ENCODE data around the gene FBP2.
"Not testable (repeated sequence)": the region's sequence is repeated elsewhere in the genome, so short reads cannot be mapped to it uniquely, and the experiment has no call there.

FBP2 gene

DNA sequence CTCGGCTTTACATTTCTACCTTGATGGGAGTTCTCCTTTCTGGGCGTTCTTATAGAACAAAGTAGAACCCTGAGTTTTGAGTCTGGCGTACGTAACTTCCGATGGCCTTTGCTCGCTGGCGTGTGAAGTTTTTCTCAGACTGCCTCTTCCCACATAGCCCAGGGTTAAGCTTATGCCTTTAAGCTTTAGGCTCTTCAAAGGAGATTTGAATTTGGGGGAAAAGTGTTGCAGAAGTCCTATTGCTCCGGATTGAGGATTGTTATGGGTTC, 13.7 kb upstream of the FBP2 start:
- FAIRE-seq (no peak), DNase-seq (ENCODE audit: insufficient read length, low spot score) (no peak)
- TF ChIP-seq, protein P1, sequence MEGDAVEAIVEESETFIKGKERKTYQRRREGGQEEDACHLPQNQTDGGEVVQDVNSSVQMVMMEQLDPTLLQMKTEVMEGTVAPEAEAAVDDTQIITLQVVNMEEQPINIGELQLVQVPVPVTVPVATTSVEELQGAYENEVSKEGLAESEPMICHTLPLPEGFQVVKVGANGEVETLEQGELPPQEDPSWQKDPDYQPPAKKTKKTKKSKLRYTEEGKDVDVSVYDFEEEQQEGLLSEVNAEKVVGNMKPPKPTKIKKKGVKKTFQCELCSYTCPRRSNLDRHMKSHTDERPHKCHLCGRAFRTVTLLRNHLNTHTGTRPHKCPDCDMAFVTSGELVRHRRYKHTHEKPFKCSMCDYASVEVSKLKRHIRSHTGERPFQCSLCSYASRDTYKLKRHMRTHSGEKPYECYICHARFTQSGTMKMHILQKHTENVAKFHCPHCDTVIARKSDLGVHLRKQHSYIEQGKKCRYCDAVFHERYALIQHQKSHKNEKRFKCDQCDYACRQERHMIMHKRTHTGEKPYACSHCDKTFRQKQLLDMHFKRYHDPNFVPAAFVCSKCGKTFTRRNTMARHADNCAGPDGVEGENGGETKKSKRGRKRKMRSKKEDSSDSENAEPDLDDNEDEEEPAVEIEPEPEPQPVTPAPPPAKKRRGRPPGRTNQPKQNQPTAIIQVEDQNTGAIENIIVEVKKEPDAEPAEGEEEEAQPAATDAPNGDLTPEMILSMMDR (IDR thresholded peaks at IDR 0.05; ENCODE audit: insufficient read depth, missing control alignments): no peak

DNA sequence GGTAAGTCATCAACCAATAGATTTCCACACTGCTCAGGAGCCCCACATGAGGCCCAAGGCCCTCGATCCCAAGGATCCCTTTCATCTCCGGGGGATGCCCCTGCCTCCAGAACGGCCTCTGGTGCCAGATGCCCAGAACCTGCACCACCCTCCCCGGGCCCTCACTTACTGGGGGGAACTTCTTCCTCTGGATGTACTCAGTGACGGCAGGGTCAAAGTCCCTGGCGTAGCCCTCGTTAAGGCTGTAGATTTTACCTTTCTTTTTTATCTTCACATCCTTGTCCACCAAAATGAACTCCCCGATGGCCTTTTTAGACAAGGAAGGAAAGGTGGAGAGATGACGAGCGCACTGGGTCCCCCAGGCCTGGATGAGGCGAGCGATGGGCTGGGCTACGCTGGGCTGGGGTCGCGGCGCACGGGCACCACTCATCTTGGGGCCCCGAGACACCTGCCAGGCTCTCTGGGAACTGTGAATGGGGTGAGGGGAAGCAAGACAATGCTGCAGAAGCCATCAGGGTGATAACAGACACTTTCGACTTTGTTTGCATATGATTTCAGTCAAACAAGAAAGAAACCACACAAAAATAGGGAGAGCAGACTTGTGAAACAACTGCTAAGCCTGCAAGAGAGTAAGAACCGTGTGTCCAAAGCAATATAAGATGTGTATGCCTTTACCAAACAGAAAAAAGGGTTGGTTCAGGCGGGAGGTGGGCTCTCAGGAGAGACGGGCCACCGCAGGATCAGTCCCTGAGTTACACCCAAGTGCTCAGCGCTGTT, 13.2 kb upstream of the FBP2 start:
- TF ChIP-seq, protein P1 (IDR thresholded peaks at IDR 0.05; ENCODE audit: insufficient read depth, missing control alignments): no peak
- DNase-seq (ENCODE audit: insufficient read length, low spot score) (no peak), FAIRE-seq (no peak)

DNA sequence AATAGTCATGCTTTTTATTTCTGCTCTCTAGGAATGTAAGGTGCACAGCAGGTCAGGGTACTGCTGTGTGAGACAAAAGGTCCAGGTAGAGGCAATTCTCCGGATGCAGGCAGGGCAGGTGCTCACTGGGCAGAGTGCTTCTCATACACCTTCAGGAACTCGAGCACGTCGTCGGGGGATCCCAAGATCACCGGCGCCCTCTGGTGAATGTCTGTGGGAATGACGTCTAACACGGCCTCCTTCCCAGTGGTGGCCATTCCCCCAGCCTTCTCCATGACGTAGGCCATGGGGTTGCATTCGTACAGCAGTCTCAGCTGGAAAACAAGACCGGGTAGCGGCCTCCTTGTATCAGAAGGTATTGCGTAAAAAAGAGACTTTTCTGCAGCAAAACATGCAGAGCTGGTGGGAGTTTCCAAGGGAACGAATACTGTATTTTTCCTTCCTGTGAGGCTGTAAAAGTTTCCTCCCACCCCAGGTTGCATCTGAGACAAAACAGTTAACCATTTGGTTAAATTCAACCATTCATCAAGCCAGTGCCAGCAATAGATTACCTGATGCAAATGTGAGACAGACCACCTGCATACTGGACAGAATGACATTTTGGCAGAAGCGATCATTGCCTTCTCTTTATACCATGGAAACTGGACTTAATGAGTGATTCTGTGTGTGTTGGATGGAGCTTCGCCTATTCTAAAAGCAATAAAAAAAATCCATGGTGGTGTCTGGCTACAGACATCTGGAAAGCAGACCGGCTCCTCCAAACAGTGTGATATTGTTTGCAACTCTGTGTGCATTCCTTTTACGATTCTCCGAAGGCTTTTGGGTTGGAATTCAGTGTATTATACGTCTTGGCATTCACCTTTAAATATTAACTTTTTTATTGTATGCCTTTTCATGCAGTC, 9.9 kb upstream of the FBP2 start:
- DNase-seq (ENCODE audit: insufficient read length, low spot score) (peak; percentile 84), FAIRE-seq (no peak)
- TF ChIP-seq, protein P1 (IDR thresholded peaks at IDR 0.05; ENCODE audit: insufficient read depth, missing control alignments): peak; percentile 72

DNA sequence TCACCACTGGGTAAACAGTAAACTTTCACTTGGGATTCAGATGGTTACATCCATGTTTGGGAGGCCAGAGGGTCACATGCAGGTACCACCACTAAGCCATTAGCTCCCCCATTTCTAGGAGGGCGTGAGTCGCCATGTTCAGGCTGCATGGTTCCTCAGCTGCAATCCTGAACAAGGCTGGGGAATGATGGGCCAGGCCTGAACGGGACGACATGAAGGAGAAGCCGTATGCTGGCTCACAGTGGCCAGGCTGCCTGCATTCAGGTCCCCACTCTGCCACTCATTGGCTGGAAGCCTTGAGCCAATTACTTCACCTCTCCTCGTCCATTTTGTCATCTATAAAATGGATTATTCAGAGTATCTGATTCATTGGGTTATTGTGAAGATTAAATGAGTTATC, 9.0 kb upstream of the FBP2 start:
- FAIRE-seq: no peak
- TF ChIP-seq, protein P1 (IDR thresholded peaks at IDR 0.05; ENCODE audit: insufficient read depth, missing control alignments): no peak
- DNase-seq (ENCODE audit: insufficient read length, low spot score): no peak

DNA sequence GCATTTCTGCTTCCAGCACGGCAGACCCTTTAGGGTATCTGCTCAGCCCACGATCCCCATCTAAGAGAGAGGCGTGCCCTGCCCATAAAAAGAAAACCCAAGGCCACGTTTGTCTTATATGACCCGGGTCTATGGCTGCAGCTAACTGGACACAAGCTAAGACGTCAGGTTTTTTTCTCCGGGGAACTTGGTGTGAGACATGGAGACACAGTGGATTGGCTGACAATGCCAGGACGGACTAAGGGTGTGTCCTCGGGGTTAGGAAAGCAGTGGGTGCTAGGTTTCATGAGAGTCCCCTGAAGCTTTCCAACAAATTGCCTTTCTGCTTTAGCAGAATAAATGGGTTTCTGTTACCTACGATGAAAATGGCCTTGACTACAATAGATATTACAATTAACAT, 7.1 kb upstream of the FBP2 start:
- TF ChIP-seq, protein P1 (IDR thresholded peaks at IDR 0.05; ENCODE audit: insufficient read depth, missing control alignments): no peak

DNA sequence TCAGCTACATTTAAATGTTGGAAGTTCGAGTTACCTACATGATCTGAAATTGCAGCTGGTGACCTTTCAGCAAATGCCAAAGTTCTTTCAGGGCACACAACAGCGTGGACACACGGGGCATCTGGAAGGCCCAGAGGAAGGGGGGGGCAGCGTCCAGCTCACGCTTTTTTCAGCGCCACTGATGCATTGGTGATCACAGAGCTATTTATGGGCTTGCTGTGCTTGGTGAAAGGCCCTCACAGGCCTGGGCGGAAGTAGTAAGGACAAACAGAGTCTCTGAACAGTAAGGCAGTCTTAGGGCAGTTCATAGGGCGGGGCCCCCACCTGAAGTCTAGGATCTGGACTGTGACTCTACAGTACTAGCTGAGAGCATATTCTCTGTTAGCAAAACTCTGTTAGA, 6.6 kb upstream of the FBP2 start:
- FAIRE-seq (no peak), DNase-seq (ENCODE audit: insufficient read length, low spot score) (no peak)
- TF ChIP-seq, protein P1 (IDR thresholded peaks at IDR 0.05; ENCODE audit: insufficient read depth, missing control alignments): no peak

More for the DNA sequence above, 7.1 kb upstream of the FBP2 start:
- no peak for DNase-seq (ENCODE audit: insufficient read length, low spot score)
- FAIRE-seq: no peak

DNA sequence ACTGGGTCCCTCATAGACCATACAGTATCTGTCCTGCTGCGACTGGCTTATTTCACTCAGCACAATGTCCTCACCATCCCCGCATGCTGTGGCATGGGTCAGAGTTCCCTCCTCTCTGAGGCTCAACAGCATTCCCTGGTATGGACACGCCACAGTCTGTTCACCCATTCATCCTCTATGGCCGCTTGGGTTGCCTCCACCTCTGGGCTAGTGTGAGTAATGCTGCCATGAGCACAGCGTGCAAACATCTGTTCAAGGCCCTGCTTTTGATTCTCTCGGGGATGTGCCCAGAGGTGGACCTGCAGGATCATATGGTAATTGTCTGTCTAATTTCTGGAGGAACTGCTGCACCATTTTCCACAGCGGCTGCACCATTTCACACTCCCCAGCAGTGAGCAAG, 5.5 kb upstream of the FBP2 start:
- no peak for FAIRE-seq

DNA sequence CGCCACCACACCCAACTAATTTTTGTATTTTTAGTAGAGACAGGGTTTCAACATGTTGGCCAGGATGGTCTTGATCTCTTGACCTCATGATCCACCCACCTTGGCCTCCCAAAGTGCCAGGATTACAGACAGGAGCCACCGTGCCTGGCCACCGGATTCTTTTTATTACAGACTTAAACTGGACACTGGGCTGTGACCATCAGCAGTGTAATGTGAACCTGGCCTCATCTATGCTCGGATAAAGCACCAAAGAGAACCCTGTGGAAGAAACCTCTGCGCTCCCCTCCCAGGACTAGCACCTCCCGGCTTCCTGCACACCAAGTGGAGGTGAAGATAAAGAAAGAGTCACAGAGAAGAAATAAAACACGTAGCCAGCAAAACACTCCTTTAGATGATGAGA, 941 bp downstream of the FBP2 start:
- FAIRE-seq; DNase-seq (ENCODE audit: insufficient read length, low spot score): not testable (repeated sequence)

More for the DNA sequence above, 5.5 kb upstream of the FBP2 start:
- no peak for DNase-seq (ENCODE audit: insufficient read length, low spot score)
- TF ChIP-seq, protein P1 (IDR thresholded peaks at IDR 0.05; ENCODE audit: insufficient read depth, missing control alignments): no peak

Measured in D721Med (cell line).